ENCODE data around the gene PWWP2B. TPM values are rescaled to one million over a fixed set of nuclear protein-coding genes. Genes with fewer than 3 reads are reported as not detected.
"Not testable (repeated sequence)": the region's sequence is repeated elsewhere in the genome, so short reads cannot be mapped to it uniquely, and the experiment has no call there.

Gene PWWP2B
- total RNA-seq, 1 donor from 2014 or later, result 12.0 TPM

- H3K36me3 ChIP-seq (ENCODE audit: insufficient read depth, low read length); H2AFZ ChIP-seq (ENCODE audit: low read depth, low read length); H3K4me3 ChIP-seq (ENCODE audit: insufficient read depth, low read depth, low read length); DNase-seq (ENCODE audit: low read depth); H3K9ac ChIP-seq (ENCODE audit: low read length); H4K20me1 ChIP-seq (ENCODE audit: insufficient read depth, low read length); H3K27me3 ChIP-seq (ENCODE audit: insufficient read depth, low read length); H3K4me3 Mint-ChIP-seq (ENCODE audit: unreplicated experiment); H3K9me3 ChIP-seq (ENCODE audit: insufficient read depth, low read depth, low read length); FAIRE-seq; H3K4me1 ChIP-seq (ENCODE audit: insufficient read depth, low read length); H3K9me3 Mint-ChIP-seq (ENCODE audit: unreplicated experiment); H3K79me2 ChIP-seq (ENCODE audit: insufficient read depth, low read length); H3K27ac Mint-ChIP-seq (ENCODE audit: unreplicated experiment); H3K27ac ChIP-seq (ENCODE audit: low read depth, low read length); H3K4me2 ChIP-seq (ENCODE audit: low read length); H3K4me1 Mint-ChIP-seq (ENCODE audit: low read depth, unreplicated experiment); H3K27me3 Mint-ChIP-seq (ENCODE audit: low read depth, unreplicated experiment); H3K36me3 Mint-ChIP-seq (ENCODE audit: low read depth, unreplicated experiment): not testable (repeated sequence)
Observed at GRCh38 chr10:132380986-132381385, 16.0 kb upstream of the PWWP2B start.

GRCh38 chr10:132381741-132382140, 15.3 kb upstream of the PWWP2B start:
- Histone ChIP-seq H4K20me1 (ENCODE audit: insufficient read depth, low read length) (no peaks in the 10 kb centered on the region), H3K27ac (ENCODE audit: low read depth, low read length) (no peak overlapping the region), H3K79me2 (ENCODE audit: insufficient read depth, low read length) (no peaks in the 10 kb centered on the region), H3K9me3 (ENCODE audit: insufficient read depth, low read depth, low read length) (no peaks in the 10 kb centered on the region), H3K27me3 (ENCODE audit: insufficient read depth, low read length) (no peaks in the 10 kb centered on the region), H3K4me3 (ENCODE audit: insufficient read depth, low read depth, low read length) (no peak overlapping the region), H3K4me2 (ENCODE audit: low read length) (no peak overlapping the region), H3K36me3 (ENCODE audit: insufficient read depth, low read length) (no peaks in the 10 kb centered on the region), H3K9ac (ENCODE audit: low read length) (no peak overlapping the region), H2AFZ (ENCODE audit: low read depth, low read length) (no peak overlapping the region), H3K4me1 (ENCODE audit: insufficient read depth, low read length) (no peaks in the 10 kb centered on the region)
- Mint-ChIP-seq H3K4me1 (ENCODE audit: low read depth, unreplicated experiment) (no peaks in the 10 kb centered on the region), H3K4me3 (ENCODE audit: unreplicated experiment) (no peak overlapping the region), H3K27ac (ENCODE audit: unreplicated experiment) (no peak overlapping the region), H3K36me3 (ENCODE audit: low read depth, unreplicated experiment) (peaks cover 4% of the 10 kb centered on the region), H3K27me3 (ENCODE audit: low read depth, unreplicated experiment) (peaks cover 6% of the 10 kb centered on the region), H3K9me3 (ENCODE audit: unreplicated experiment) (peaks cover 6% of the 10 kb centered on the region)
- TF ChIP-seq CTCF (IDR thresholded peaks at IDR 0.05; ENCODE audit: insufficient read depth, low read depth, low read length) (no peak), EZH2 (IDR thresholded peaks at IDR 0.05; ENCODE audit: insufficient read depth, low read length) (no peak)
- DNase-seq (ENCODE audit: low read depth), result no peak
- FAIRE-seq, result no peak

- Histone ChIP-seq H3K27me3 (ENCODE audit: insufficient read depth, low read length) (no peaks in the 10 kb centered on the region), H3K4me1 (ENCODE audit: insufficient read depth, low read length) (no peaks in the 10 kb centered on the region), H3K9ac (ENCODE audit: low read length) (no peak overlapping the region), H3K79me2 (ENCODE audit: insufficient read depth, low read length) (no peaks in the 10 kb centered on the region), H2AFZ (ENCODE audit: low read depth, low read length) (no peak overlapping the region), H3K36me3 (ENCODE audit: insufficient read depth, low read length) (no peaks in the 10 kb centered on the region), H4K20me1 (ENCODE audit: insufficient read depth, low read length) (no peaks in the 10 kb centered on the region), H3K4me3 (ENCODE audit: insufficient read depth, low read depth, low read length) (no peak overlapping the region), H3K27ac (ENCODE audit: low read depth, low read length) (no peak overlapping the region), H3K4me2 (ENCODE audit: low read length) (no peak overlapping the region), H3K9me3 (ENCODE audit: insufficient read depth, low read depth, low read length) (no peaks in the 10 kb centered on the region)
- Mint-ChIP-seq H3K4me1 (ENCODE audit: low read depth, unreplicated experiment) (no peaks in the 10 kb centered on the region), H3K9me3 (ENCODE audit: unreplicated experiment) (peaks cover 6% of the 10 kb centered on the region), H3K27ac (ENCODE audit: unreplicated experiment) (no peak overlapping the region), H3K27me3 (ENCODE audit: low read depth, unreplicated experiment) (peaks cover 7% of the 10 kb centered on the region), H3K4me3 (ENCODE audit: unreplicated experiment) (no peak overlapping the region), H3K36me3 (ENCODE audit: low read depth, unreplicated experiment) (peaks cover 4% of the 10 kb centered on the region)
- FAIRE-seq, result no peak
- DNase-seq (ENCODE audit: low read depth), result peak; percentile 45
- no peak for TF ChIP-seq EZH2 (IDR thresholded peaks at IDR 0.05; ENCODE audit: insufficient read depth, low read length)
- TF ChIP-seq CTCF (IDR thresholded peaks at IDR 0.05; ENCODE audit: insufficient read depth, low read depth, low read length), result no peak
Observed at GRCh38 chr10:132382231-132382922, 14.6 kb upstream of the PWWP2B start.
